ENCODE measurements around the gene ZNF672.

ZNF672 gene

GRCh38 chr1:248812736-248813425, 25.1 kb upstream of the ZNF672 start:
- Histone ChIP-seq H3K27me3 (ENCODE audit: control insufficient read depth in 1 of 2, insufficient read depth in 2 of 2, low read length in 2 of 2) (no peaks in the 10 kb centered on the region), H3K4me1 (ENCODE audit: control insufficient read depth in 1 of 2, insufficient read depth in 2 of 2, low read length in 2 of 2) (peaks cover 10 to 11% of the 10 kb centered on the region in 2 donors), H3K27ac (ENCODE audit: low read depth, low read length) (no peak overlapping the region), H3K4me3 (ENCODE audit: low read depth in 1 of 2, low read length in 2 of 2) (no peak overlapping the region), H3K9ac (ENCODE audit: low read depth in 1 of 2, low read length in 2 of 2) (no peak overlapping the region), H3K9me3 (ENCODE audit: control insufficient read depth in 1 of 2, low read length in 2 of 2) (no peaks in the 10 kb centered on the region), H3K36me3 (ENCODE audit: control insufficient read depth in 1 of 2, insufficient read depth in 2 of 2, low read length in 2 of 2) (peaks cover 38 to 68% of the 10 kb centered on the region in 2 donors)

GRCh38 chr1:248813546-248813945, 24.5 kb upstream of the ZNF672 start:
- peaks cover 11 to 12% of the 10 kb centered on the region in 2 donors for H3K4me1 ChIP-seq (ENCODE audit: control insufficient read depth in 1 of 2, insufficient read depth in 2 of 2, low read length in 2 of 2)

GRCh38 chr1:248814351-248814750, 23.7 kb upstream of the ZNF672 start:
- no peak overlapping the region for H3K4me3 ChIP-seq (ENCODE audit: low read depth in 1 of 2, low read length in 2 of 2)
- H3K36me3 ChIP-seq (ENCODE audit: control insufficient read depth in 1 of 2, insufficient read depth in 2 of 2, low read length in 2 of 2), result peaks cover 38 to 76% of the 10 kb centered on the region in 2 donors
- H3K27ac ChIP-seq (ENCODE audit: low read depth, low read length), result no peak overlapping the region
- no peaks in the 10 kb centered on the region for H3K9me3 ChIP-seq (ENCODE audit: control insufficient read depth in 1 of 2, low read length in 2 of 2)
- no peak overlapping the region for H3K9ac ChIP-seq (ENCODE audit: low read depth in 1 of 2, low read length in 2 of 2)
- peaks cover 11 to 17% of the 10 kb centered on the region in 2 donors for H3K4me1 ChIP-seq (ENCODE audit: control insufficient read depth in 1 of 2, insufficient read depth in 2 of 2, low read length in 2 of 2)
- H3K27me3 ChIP-seq (ENCODE audit: control insufficient read depth in 1 of 2, insufficient read depth in 2 of 2, low read length in 2 of 2), result no peaks in the 10 kb centered on the region

More at GRCh38 chr1:248813546-248813945, 24.5 kb upstream of the ZNF672 start:
- no peak overlapping the region for H3K4me3 ChIP-seq (ENCODE audit: low read depth in 1 of 2, low read length in 2 of 2)
- no peaks in the 10 kb centered on the region for H3K9me3 ChIP-seq (ENCODE audit: control insufficient read depth in 1 of 2, low read length in 2 of 2)
- peaks cover 38 to 70% of the 10 kb centered on the region in 2 donors for H3K36me3 ChIP-seq (ENCODE audit: control insufficient read depth in 1 of 2, insufficient read depth in 2 of 2, low read length in 2 of 2)
- no peak overlapping the region for H3K9ac ChIP-seq (ENCODE audit: low read depth in 1 of 2, low read length in 2 of 2)
- no peak overlapping the region for H3K27ac ChIP-seq (ENCODE audit: low read depth, low read length)
- H3K27me3 ChIP-seq (ENCODE audit: control insufficient read depth in 1 of 2, insufficient read depth in 2 of 2, low read length in 2 of 2), result no peaks in the 10 kb centered on the region

GRCh38 chr1:248815407-248816034, 22.5 kb upstream of the ZNF672 start:
- Histone ChIP-seq H3K4me3 (ENCODE audit: low read depth in 1 of 2, low read length in 2 of 2) (no peak overlapping the region), H3K4me1 (ENCODE audit: control insufficient read depth in 1 of 2, insufficient read depth in 2 of 2, low read length in 2 of 2) (peaks cover 9 to 14% of the 10 kb centered on the region in 2 donors), H3K27ac (ENCODE audit: low read depth, low read length) (no peak overlapping the region), H3K9me3 (ENCODE audit: control insufficient read depth in 1 of 2, low read length in 2 of 2) (no peaks in the 10 kb centered on the region), H3K9ac (ENCODE audit: low read depth in 1 of 2, low read length in 2 of 2) (no peak overlapping the region), H3K36me3 (ENCODE audit: control insufficient read depth in 1 of 2, insufficient read depth in 2 of 2, low read length in 2 of 2) (peaks cover 38 to 83% of the 10 kb centered on the region in 2 donors), H3K27me3 (ENCODE audit: control insufficient read depth in 1 of 2, insufficient read depth in 2 of 2, low read length in 2 of 2) (no peaks in the 10 kb centered on the region)

GRCh38 chr1:248816042-248816851, 21.8 kb upstream of the ZNF672 start:
- Histone ChIP-seq H3K27me3 (ENCODE audit: control insufficient read depth in 1 of 2, insufficient read depth in 2 of 2, low read length in 2 of 2) (no peaks in the 10 kb centered on the region), H3K27ac (ENCODE audit: low read depth, low read length) (no peak overlapping the region), H3K9ac (ENCODE audit: low read depth in 1 of 2, low read length in 2 of 2) (no peak overlapping the region), H3K4me1 (ENCODE audit: control insufficient read depth in 1 of 2, insufficient read depth in 2 of 2, low read length in 2 of 2) (peaks cover 1 to 7% of the 10 kb centered on the region in 2 donors), H3K9me3 (ENCODE audit: control insufficient read depth in 1 of 2, low read length in 2 of 2) (no peaks in the 10 kb centered on the region), H3K4me3 (ENCODE audit: low read depth in 1 of 2, low read length in 2 of 2) (no peak overlapping the region), H3K36me3 (ENCODE audit: control insufficient read depth in 1 of 2, insufficient read depth in 2 of 2, low read length in 2 of 2) (peaks cover 34 to 84% of the 10 kb centered on the region in 2 donors)

- Histone ChIP-seq H3K36me3 (ENCODE audit: control insufficient read depth in 1 of 2, insufficient read depth in 2 of 2, low read length in 2 of 2) (peaks cover 34 to 85% of the 10 kb centered on the region in 2 donors), H3K27ac (ENCODE audit: low read depth, low read length) (no peak overlapping the region), H3K9me3 (ENCODE audit: control insufficient read depth in 1 of 2, low read length in 2 of 2) (no peaks in the 10 kb centered on the region), H3K4me1 (ENCODE audit: control insufficient read depth in 1 of 2, insufficient read depth in 2 of 2, low read length in 2 of 2) (peaks cover 2 to 14% of the 10 kb centered on the region in 2 donors), H3K9ac (ENCODE audit: low read depth in 1 of 2, low read length in 2 of 2) (no peak overlapping the region), H3K4me3 (ENCODE audit: low read depth in 1 of 2, low read length in 2 of 2) (no peak overlapping the region), H3K27me3 (ENCODE audit: control insufficient read depth in 1 of 2, insufficient read depth in 2 of 2, low read length in 2 of 2) (no peaks in the 10 kb centered on the region)
These were observed 21.0 kb upstream of the ZNF672 start for GRCh38 chr1:248817065-248817464.

GRCh38 chr1:248818505-248819374, 19.3 kb upstream of the ZNF672 start:
- H3K4me1 ChIP-seq (ENCODE audit: control insufficient read depth in 1 of 2, insufficient read depth in 2 of 2, low read length in 2 of 2), result peaks cover 17 to 28% of the 10 kb centered on the region in 2 donors
- H3K27ac ChIP-seq (ENCODE audit: low read depth, low read length), result no peak overlapping the region

GRCh38 chr1:248820041-248820585, 17.9 kb upstream of the ZNF672 start:
- Histone ChIP-seq H3K36me3 (ENCODE audit: control insufficient read depth in 1 of 2, insufficient read depth in 2 of 2, low read length in 2 of 2) (peaks cover 25 to 67% of the 10 kb centered on the region in 2 donors), H3K27me3 (ENCODE audit: control insufficient read depth in 1 of 2, insufficient read depth in 2 of 2, low read length in 2 of 2) (no peaks in the 10 kb centered on the region), H3K27ac (ENCODE audit: low read depth, low read length) (no peak overlapping the region), H3K9ac (ENCODE audit: low read depth in 1 of 2, low read length in 2 of 2) (no peak overlapping the region), H3K9me3 (ENCODE audit: control insufficient read depth in 1 of 2, low read length in 2 of 2) (no peaks in the 10 kb centered on the region), H3K4me1 (ENCODE audit: control insufficient read depth in 1 of 2, insufficient read depth in 2 of 2, low read length in 2 of 2) (peaks cover 30 to 42% of the 10 kb centered on the region in 2 donors), H3K4me3 (ENCODE audit: low read depth in 1 of 2, low read length in 2 of 2) (no peak overlapping the region)

More at GRCh38 chr1:248818505-248819374, 19.3 kb upstream of the ZNF672 start:
- no peak overlapping the region for H3K4me3 ChIP-seq (ENCODE audit: low read depth in 1 of 2, low read length in 2 of 2)
- no peak overlapping the region for H3K9ac ChIP-seq (ENCODE audit: low read depth in 1 of 2, low read length in 2 of 2)
- no peaks in the 10 kb centered on the region for H3K9me3 ChIP-seq (ENCODE audit: control insufficient read depth in 1 of 2, low read length in 2 of 2)
- H3K36me3 ChIP-seq (ENCODE audit: control insufficient read depth in 1 of 2, insufficient read depth in 2 of 2, low read length in 2 of 2), result peaks cover 32 to 73% of the 10 kb centered on the region in 2 donors
- H3K27me3 ChIP-seq (ENCODE audit: control insufficient read depth in 1 of 2, insufficient read depth in 2 of 2, low read length in 2 of 2), result no peaks in the 10 kb centered on the region

GRCh38 chr1:248821101-248821500, 16.9 kb upstream of the ZNF672 start:
- Histone ChIP-seq H3K9ac (ENCODE audit: low read depth in 1 of 2, low read length in 2 of 2) (no peak overlapping the region), H3K27ac (ENCODE audit: low read depth, low read length) (no peak overlapping the region)

More at GRCh38 chr1:248821101-248821500, 16.9 kb upstream of the ZNF672 start:
- Histone ChIP-seq H3K27me3 (ENCODE audit: control insufficient read depth in 1 of 2, insufficient read depth in 2 of 2, low read length in 2 of 2) (no peaks in the 10 kb centered on the region), H3K9me3 (ENCODE audit: control insufficient read depth in 1 of 2, low read length in 2 of 2) (no peaks in the 10 kb centered on the region), H3K4me1 (ENCODE audit: control insufficient read depth in 1 of 2, insufficient read depth in 2 of 2, low read length in 2 of 2) (peaks cover 31 to 45% of the 10 kb centered on the region in 2 donors), H3K36me3 (ENCODE audit: control insufficient read depth in 1 of 2, insufficient read depth in 2 of 2, low read length in 2 of 2) (peaks cover 17 to 57% of the 10 kb centered on the region in 2 donors), H3K4me3 (ENCODE audit: low read depth in 1 of 2, low read length in 2 of 2) (no peak overlapping the region)
